ENCODE data around the gene RFC5. TPM values are rescaled to one million over a fixed set of nuclear protein-coding genes. Genes with fewer than 3 reads are reported as not detected.

The RFC5 gene
- total RNA-seq, 1 donor from 2014 or later: 5.2 TPM

DNA sequence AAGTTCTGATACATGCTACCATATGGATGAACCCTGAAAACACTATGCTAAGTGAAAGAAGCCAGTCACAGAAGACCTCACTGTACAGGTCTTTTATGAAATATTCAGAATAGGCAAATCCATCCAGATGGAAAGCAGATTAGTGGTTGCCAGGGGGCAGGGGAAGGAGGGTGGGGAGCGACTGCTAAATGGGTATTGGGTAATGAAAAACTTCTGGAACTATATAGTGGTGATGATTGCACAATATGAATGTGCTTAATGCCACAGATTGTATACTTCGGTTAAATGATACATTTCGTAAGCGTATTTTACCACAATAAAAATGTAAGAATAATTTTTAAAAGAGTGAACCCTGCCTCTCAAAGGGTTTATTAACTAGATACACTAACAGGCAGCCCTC, 35.9 kb upstream of the RFC5 start:
- no peaks in the 10 kb centered on the region for H3K9me3 ChIP-seq
- no peak overlapping the region for H3K27ac ChIP-seq
- no peaks in the 10 kb centered on the region for H3K27me3 ChIP-seq
- no peaks in the 10 kb centered on the region for H3K36me3 ChIP-seq
- DNase-seq (ENCODE audit: low spot score in 2 of 2): no peak
- intact Hi-C loops (cut with DNase I): no loop called here
- no peaks in the 10 kb centered on the region for H3K4me1 ChIP-seq
- TF ChIP-seq CTCF (IDR thresholded peaks at IDR 0.05): no peak
- H3K4me3 ChIP-seq: no peak overlapping the region

- H3K9me3 ChIP-seq: no peaks in the 10 kb centered on the region
- DNase-seq (ENCODE audit: low spot score in 2 of 2): no peak
- no peak overlapping the region for H3K27ac ChIP-seq
- intact Hi-C loops (cut with DNase I): no loop called here
- no peaks in the 10 kb centered on the region for H3K27me3 ChIP-seq
- no peaks in the 10 kb centered on the region for H3K4me1 ChIP-seq
- no peak overlapping the region for H3K4me3 ChIP-seq
- no peak for TF ChIP-seq CTCF (IDR thresholded peaks at IDR 0.05)
- H3K36me3 ChIP-seq: no peaks in the 10 kb centered on the region
Measured at GRCh38 chr12:117981267-117981666, 35.2 kb upstream of the RFC5 start.

DNA sequence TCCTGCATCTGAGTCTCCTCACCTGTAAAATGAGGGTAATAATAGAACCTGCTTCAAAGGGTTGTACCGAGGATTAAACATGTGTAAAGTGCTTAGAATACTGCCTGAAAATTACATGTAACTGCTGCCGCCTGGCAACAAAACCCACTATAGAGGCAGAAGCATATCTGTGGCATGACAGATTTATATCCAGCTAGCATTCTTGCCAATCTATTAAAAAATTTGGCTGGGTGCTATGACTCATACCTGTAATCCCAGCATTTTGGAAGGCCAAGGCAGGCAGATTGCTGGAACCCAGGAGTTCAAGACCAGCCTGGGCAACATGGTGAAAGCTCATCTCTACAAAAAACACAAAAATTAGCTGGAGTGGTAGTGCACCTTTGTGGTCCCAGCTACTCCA, 31.3 kb upstream of the RFC5 start:
- Histone ChIP-seq H3K4me3 (no peak overlapping the region), H3K9me3 (no peaks in the 10 kb centered on the region), H3K27me3 (no peaks in the 10 kb centered on the region), H3K27ac (no peak overlapping the region), H3K36me3 (no peaks in the 10 kb centered on the region), H3K4me1 (no peaks in the 10 kb centered on the region)
- DNase-seq (ENCODE audit: low spot score in 2 of 2): no peak
- no peak for TF ChIP-seq CTCF (IDR thresholded peaks at IDR 0.05)
- intact Hi-C loops (cut with DNase I): no loop called here

GRCh38 chr12:117986705-117987469, 29.6 kb upstream of the RFC5 start:
- DNase-seq (ENCODE audit: low spot score in 2 of 2): no peak
- no peak for TF ChIP-seq CTCF (IDR thresholded peaks at IDR 0.05)
- no peaks in the 10 kb centered on the region for H3K4me1 ChIP-seq
- no peak overlapping the region for H3K4me3 ChIP-seq
- H3K36me3 ChIP-seq: no peaks in the 10 kb centered on the region
- no peaks in the 10 kb centered on the region for H3K27me3 ChIP-seq
- H3K9me3 ChIP-seq: no peaks in the 10 kb centered on the region
- H3K27ac ChIP-seq: no peak overlapping the region
- intact Hi-C loops (cut with DNase I): no loop called here

DNA sequence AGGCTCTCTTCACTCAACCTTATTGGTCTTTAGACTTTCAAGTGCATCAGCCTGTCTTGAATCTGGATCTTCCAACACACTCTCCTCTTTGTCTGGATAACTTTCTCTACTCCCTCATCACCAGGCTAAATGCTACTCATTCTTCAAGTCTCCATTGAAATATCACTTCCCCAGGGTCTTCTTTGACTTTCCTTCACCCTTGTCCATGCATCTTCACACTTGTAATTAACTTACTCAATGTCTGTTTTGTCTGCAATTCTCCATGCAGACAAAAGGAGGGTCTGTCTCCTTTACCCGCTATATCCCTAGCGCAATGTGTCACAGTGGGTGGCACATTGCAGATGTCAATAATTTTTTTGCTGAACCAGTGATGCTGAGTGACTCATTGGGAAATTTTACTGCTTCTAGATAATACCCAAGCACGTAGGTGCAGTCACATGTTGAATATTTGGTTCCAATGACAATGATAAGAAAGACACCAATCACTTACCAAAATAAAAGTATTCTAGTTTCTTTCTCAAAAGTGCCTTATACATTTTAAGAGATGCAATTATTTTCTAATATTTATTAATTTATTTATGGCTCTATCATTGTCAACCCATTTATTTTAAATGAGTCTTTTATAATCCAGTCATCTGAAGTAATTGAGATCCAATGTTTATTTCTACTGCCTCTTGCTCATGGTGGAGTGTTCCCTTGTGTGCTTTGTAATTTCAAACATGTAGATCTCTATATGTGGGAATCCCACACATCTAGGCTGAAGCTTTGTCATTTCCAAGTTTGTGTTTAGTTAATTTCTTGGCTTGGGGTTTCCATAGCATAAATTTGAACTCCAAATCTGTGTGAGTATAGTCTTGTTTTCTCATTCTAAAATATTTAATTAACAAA, 21.7 kb upstream of the RFC5 start:
- Histone ChIP-seq H3K36me3 (no peaks in the 10 kb centered on the region), H3K27ac (no peak overlapping the region), H3K9me3 (no peaks in the 10 kb centered on the region), H3K4me3 (no peak overlapping the region), H3K4me1 (no peaks in the 10 kb centered on the region), H3K27me3 (no peaks in the 10 kb centered on the region)
- no peak for DNase-seq (ENCODE audit: low spot score in 2 of 2)
- TF ChIP-seq CTCF (IDR thresholded peaks at IDR 0.05): no peak
- intact Hi-C loops (cut with DNase I): no loop called here

All from ascending aorta (tissue), 2 donors.